Tibial nerve (tissue), 3 donors: Measurements from ENCODE around the gene OGFRL1.

Experiments used
- CTCF ChIP-seq, 5 experiments: fragments of 200-600 bp in 3 of 5; fragments of 450-650 bp in 2 of 5; sonication (generic) in 3 of 5; IDR thresholded peaks; one replicate each; pipeline ENCODE4 v1.5.1; 2016 to 2019; ENCODE audit warnings: antibody characterized with exemption in 5 of 5, mild to moderate bottlenecking in 3 of 5, moderate library complexity in 2 of 5
- POLR2A ChIP-seq, 2 donors: fragments of 450-650 bp; IDR thresholded peaks; one replicate each; pipeline ENCODE4 v1.6.1; 2017; ENCODE audit warnings: antibody characterized with exemption in 2 of 2, mild to moderate bottlenecking in 2 of 2, moderate library complexity in 2 of 2

DNA sequence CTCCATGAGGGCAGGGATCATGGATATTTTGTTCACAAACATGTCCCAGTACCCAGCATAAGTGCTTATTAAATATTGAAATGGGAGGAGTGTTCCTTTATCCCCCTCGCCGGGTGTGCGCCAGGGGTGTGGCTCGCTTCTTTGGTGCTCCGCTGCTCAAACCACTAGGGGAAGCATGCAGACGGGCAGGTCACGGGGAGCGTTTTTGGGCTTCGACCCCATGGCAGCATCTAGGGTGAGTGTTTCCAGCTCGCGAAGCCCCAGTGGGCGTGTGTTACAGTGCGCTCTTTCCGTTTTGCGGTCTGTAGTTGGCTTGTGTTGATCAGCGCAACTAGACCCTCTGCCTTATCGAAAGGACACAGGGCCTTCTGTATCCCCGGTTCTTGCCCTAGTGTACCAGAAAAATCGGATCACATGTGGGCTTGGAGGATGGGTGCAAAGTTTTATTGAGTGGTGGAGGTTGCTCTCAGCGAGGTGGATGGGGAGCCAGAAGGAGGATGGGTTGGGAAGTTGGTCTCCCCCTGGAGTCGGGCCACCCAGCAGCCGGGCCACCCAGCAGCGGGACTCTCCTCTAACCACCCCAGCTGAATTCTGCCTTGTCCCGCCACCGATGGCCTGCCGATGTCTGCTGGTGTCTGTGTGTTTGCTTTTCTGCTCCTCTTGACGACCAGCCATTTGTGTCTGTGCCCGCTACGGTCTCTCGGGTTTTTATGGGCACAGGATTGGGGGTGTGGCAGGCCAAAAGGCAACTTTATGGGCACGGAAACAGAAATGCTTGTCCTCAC, 43.2 kb upstream of the OGFRL1 start:
- no peak for TF ChIP-seq POLR2A (IDR thresholded peaks at IDR 0.05)
- no peak for TF ChIP-seq CTCF (IDR thresholded peaks at IDR 0.05)
